DOHH2 (cell line): ENCODE data around the gene OVOL1.

Source experiments
- H3F3A ChIP-seq: fragments of 200-600 bp; sonication (generic), shearing (Covaris generic); 2 replicates; pipeline ENCODE4 v1.6.0; 2016; ENCODE audit warnings: antibody characterized with exemption, mild to moderate bottlenecking; ENCODE audit not compliant: control insufficient read depth, insufficient read depth
- H3K27ac ChIP-seq: fragments of 200-600 bp; sonication (generic); 2 replicates; pipeline ENCODE4 v1.5.1; 2014; ENCODE audit warnings: low read depth, mild to moderate bottlenecking, low read length, moderate library complexity
- H3K27me3 ChIP-seq: fragments of 200-600 bp; sonication (generic); 2 replicates; pipeline ENCODE4 v1.6.1; 2014; ENCODE audit warnings: mild to moderate bottlenecking, low read length, mixed read lengths; ENCODE audit not compliant: control insufficient read depth
- H3K36me3 ChIP-seq: fragments of 200-600 bp; sonication (generic); 2 replicates; pipeline ENCODE4 v1.6.1; 2014; ENCODE audit warnings: mild to moderate bottlenecking, low read length, moderate library complexity, mixed read lengths; ENCODE audit not compliant: control insufficient read depth
- H3K4me1 ChIP-seq: fragments of 200-600 bp; sonication (generic); 2 replicates; pipeline ENCODE4 v1.6.1; 2014; ENCODE audit warnings: mild to moderate bottlenecking, low read length, mixed read lengths; ENCODE audit not compliant: control insufficient read depth
- H3K4me2 ChIP-seq: fragments of 200-600 bp; sonication (generic); 2 replicates; pipeline ENCODE4 v1.6.0; 2014; ENCODE audit warnings: mild to moderate bottlenecking, low read length, moderate library complexity
- H3K4me3 ChIP-seq: fragments of 200-600 bp; sonication (generic); 2 replicates; pipeline ENCODE4 v1.5.1; 2014; ENCODE audit warnings: mild to moderate bottlenecking, low read length, mixed read lengths
- H3K79me2 ChIP-seq: fragments of 200-600 bp; sonication (generic); 2 replicates; pipeline ENCODE4 v1.6.1; 2014; ENCODE audit warnings: mild to moderate bottlenecking, low read length, mixed read lengths; ENCODE audit not compliant: control insufficient read depth
- H3K9me2 ChIP-seq: fragments of 200-600 bp; sonication (generic); replicated peaks from 2 replicates; pipeline ENCODE4 v1.6.1; 2014; ENCODE audit warnings: mild to moderate bottlenecking, low read length, mixed read lengths; ENCODE audit not compliant: control insufficient read depth
- H3K9me3 ChIP-seq: fragments of 200-600 bp; sonication (generic); 2 replicates; pipeline ENCODE4 v1.6.1; 2014; ENCODE audit warnings: antibody characterized with exemption, low read length, mixed read lengths; ENCODE audit not compliant: control insufficient read depth, insufficient read depth
- H4K20me1 ChIP-seq: fragments of 200-600 bp; sonication (generic); 2 replicates; pipeline ENCODE4 v1.6.0; 2014; ENCODE audit warnings: low read depth, mild to moderate bottlenecking, antibody characterized with exemption, low read length, moderate library complexity; ENCODE audit not compliant: control insufficient read depth, insufficient read depth
- EZH2phosphoT487 ChIP-seq: fragments of 200-600 bp; sonication (generic); IDR thresholded peaks from 2 replicates; pipeline ENCODE4 v1.6.1; 2017; ENCODE audit warnings: borderline replicate concordance, mild to moderate bottlenecking, antibody characterized with exemption, low read length, moderate library complexity, mixed read lengths
- TF ChIP-seq, protein P1 (sequence below): fragments of 200-600 bp; sonication (generic); IDR thresholded peaks from one replicate; pipeline ENCODE4 v1.5.1; 2014; ENCODE audit warnings: antibody characterized with exemption, mild to moderate bottlenecking, low read depth, low read length; ENCODE audit not compliant: poor library complexity, severe bottlenecking

Gene OVOL1

DNA sequence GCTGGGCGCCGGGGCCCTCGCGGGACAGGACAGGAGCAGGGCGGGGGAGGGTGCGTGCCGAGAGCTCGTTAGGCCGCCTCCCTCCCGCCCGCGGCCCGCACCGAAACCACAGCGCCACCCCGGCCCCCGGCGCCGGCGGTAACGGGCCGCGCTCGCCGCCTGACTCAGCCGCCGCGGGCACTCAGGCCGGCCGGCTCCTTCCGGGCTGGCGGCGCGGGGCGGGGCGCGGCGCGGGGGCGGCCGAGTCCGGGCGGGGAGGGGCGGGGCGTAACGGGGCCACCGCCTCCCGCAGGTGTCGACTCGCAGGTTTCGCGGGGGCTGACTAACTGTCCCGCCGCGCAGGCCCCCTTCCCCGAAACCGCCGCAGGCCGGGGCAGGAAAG lies 6.1 kb upstream of the OVOL1 start, which contains the start of gene AP5B1:
AP5B1 (minus strand) TSS at position 207 of the 382 bp plus-strand sequence. CDS start 385 bp downstream, outside the sequence.
- Histone ChIP-seq H3K4me1 (peaks cover 20% of the 10 kb centered on the region), H3K9me2 (no peaks in the 10 kb centered on the region), H3K4me3 (peak within 1 kb of the TSS; percentile 84), H3K27ac (peak within 1 kb of the TSS; percentile 44), H3K4me2 (peak within 1 kb of the TSS; percentile 90), H3K36me3 (peaks cover 38% of the 10 kb centered on the region), H3F3A (no peaks in the 10 kb centered on the region), H3K79me2 (peaks cover 39% of the 10 kb centered on the region), H4K20me1 (peaks cover 12% of the 10 kb centered on the region), H3K27me3 (peaks cover 24% of the 10 kb centered on the region), H3K9me3 (no peaks in the 10 kb centered on the region)
- no peak for TF ChIP-seq EZH2phosphoT487
- TF ChIP-seq, protein P1, sequence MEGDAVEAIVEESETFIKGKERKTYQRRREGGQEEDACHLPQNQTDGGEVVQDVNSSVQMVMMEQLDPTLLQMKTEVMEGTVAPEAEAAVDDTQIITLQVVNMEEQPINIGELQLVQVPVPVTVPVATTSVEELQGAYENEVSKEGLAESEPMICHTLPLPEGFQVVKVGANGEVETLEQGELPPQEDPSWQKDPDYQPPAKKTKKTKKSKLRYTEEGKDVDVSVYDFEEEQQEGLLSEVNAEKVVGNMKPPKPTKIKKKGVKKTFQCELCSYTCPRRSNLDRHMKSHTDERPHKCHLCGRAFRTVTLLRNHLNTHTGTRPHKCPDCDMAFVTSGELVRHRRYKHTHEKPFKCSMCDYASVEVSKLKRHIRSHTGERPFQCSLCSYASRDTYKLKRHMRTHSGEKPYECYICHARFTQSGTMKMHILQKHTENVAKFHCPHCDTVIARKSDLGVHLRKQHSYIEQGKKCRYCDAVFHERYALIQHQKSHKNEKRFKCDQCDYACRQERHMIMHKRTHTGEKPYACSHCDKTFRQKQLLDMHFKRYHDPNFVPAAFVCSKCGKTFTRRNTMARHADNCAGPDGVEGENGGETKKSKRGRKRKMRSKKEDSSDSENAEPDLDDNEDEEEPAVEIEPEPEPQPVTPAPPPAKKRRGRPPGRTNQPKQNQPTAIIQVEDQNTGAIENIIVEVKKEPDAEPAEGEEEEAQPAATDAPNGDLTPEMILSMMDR, result no peak

GRCh38 chr11:65781152-65781961 lies 5.5 kb upstream of the OVOL1 start:
- H3K4me3 ChIP-seq, result peak overlapping the region; percentile 84
- H3F3A ChIP-seq, result no peaks in the 10 kb centered on the region
- peaks cover 36% of the 10 kb centered on the region for H3K79me2 ChIP-seq
- H3K27ac ChIP-seq, result no peak overlapping the region
- peaks cover 30% of the 10 kb centered on the region for H3K27me3 ChIP-seq
- H3K4me2 ChIP-seq, result peak overlapping the region; percentile 63
- H4K20me1 ChIP-seq, result peaks cover 12% of the 10 kb centered on the region
- no peak for TF ChIP-seq EZH2phosphoT487
- TF ChIP-seq, protein P1, result peak; percentile 26
- peaks cover 21% of the 10 kb centered on the region for H3K4me1 ChIP-seq
- H3K36me3 ChIP-seq, result peaks cover 38% of the 10 kb centered on the region
- no peaks in the 10 kb centered on the region for H3K9me3 ChIP-seq
- no peaks in the 10 kb centered on the region for H3K9me2 ChIP-seq

GRCh38 chr11:65781962-65782815 lies 4.7 kb upstream of the OVOL1 start:
- H3K27me3 ChIP-seq, result peaks cover 36% of the 10 kb centered on the region
- no peaks in the 10 kb centered on the region for H3K9me3 ChIP-seq
- peaks cover 33% of the 10 kb centered on the region for H3K79me2 ChIP-seq
- no peaks in the 10 kb centered on the region for H3K9me2 ChIP-seq
- H3K36me3 ChIP-seq, result peaks cover 29% of the 10 kb centered on the region
- TF ChIP-seq, protein P1, result no peak
- TF ChIP-seq EZH2phosphoT487, result no peak
- no peaks in the 10 kb centered on the region for H3F3A ChIP-seq
- H3K4me3 ChIP-seq, result no peak overlapping the region
- no peak overlapping the region for H3K4me2 ChIP-seq
- H4K20me1 ChIP-seq, result peaks cover 12% of the 10 kb centered on the region
- H3K4me1 ChIP-seq, result peaks cover 26% of the 10 kb centered on the region
- no peak overlapping the region for H3K27ac ChIP-seq
